GM23338 (cell line): Measurements from ENCODE around the gene NBDY.

Experiments used
- CTCF ChIP-seq, 2 experiments: fragments of 200-600 bp in 1 of 2; sonication (generic) in 1 of 2; conservative IDR thresholded peaks; 2 replicates each; pipeline versions ENCODE4 v1.5.1 to v1.6.1; 2016 to 2017; ENCODE audit warnings: antibody characterized with exemption in 2 of 2, low read depth in 2 of 2, mild to moderate bottlenecking in 2 of 2, moderate library complexity in 1 of 2
- ETS1 ChIP-seq: IDR thresholded peaks from 2 replicates; pipeline ENCODE4 v1.6.1; 2016; ENCODE audit warnings: antibody characterized with exemption
- EZH2 ChIP-seq: fragments of 200-600 bp; sonication (generic); IDR thresholded peaks from one replicate; pipeline ENCODE4 v1.8.0; 2017; ENCODE audit warnings: antibody characterized with exemption, mild to moderate bottlenecking, low read depth; ENCODE audit not compliant: unreplicated experiment
- EZH2phosphoT487 ChIP-seq: fragments of 200-600 bp; sonication (generic); IDR thresholded peaks from one replicate; pipeline ENCODE4 v1.8.1; 2018; ENCODE audit warnings: antibody characterized with exemption; ENCODE audit not compliant: unreplicated experiment
- JUNB ChIP-seq: IDR thresholded peaks from one replicate; pipeline ENCODE4 v1.6.1; 2016; ENCODE audit warnings: antibody characterized with exemption; ENCODE audit not compliant: unreplicated experiment
- POLR2AphosphoS5 ChIP-seq: IDR thresholded peaks from 2 replicates; pipeline ENCODE4 v1.6.1; 2016; ENCODE audit warnings: antibody characterized with exemption, low read depth
- REST ChIP-seq: IDR thresholded peaks from one replicate; pipeline ENCODE4 v1.6.1; 2018; ENCODE audit warnings: antibody characterized with exemption; ENCODE audit not compliant: unreplicated experiment
- STAT1 ChIP-seq: IDR thresholded peaks from one replicate; pipeline ENCODE4 v1.6.1; 2016; ENCODE audit warnings: antibody characterized with exemption; ENCODE audit not compliant: unreplicated experiment
- ZNF462 ChIP-seq: fragments of 250-450 bp; sonication (Bioruptor Pico); IDR thresholded peaks from 2 replicates; pipeline ENCODE4 v1.5.0; 2020; ENCODE audit warnings: mild to moderate bottlenecking, moderate library complexity

- TF ChIP-seq CTCF (conservative IDR thresholded peaks at IDR 0.05; ENCODE audit: low read depth in 2 of 2) = no peak
- TF ChIP-seq REST = no peak
- no peak for TF ChIP-seq EZH2
- no peak for TF ChIP-seq ZNF462 (CRISPR knock-in tag)
- TF ChIP-seq EZH2phosphoT487 = no peak
- TF ChIP-seq POLR2AphosphoS5 = no peak
- TF ChIP-seq JUNB = no peak
- no peak for TF ChIP-seq ETS1
- no peak for TF ChIP-seq STAT1
These were observed 58.7 kb downstream of the NBDY start for GRCh38 chrX:56787734-56788152.
